K562 (cell line): ENCODE measurements around the gene RPS10. TPM values are rescaled to one million over a fixed set of nuclear protein-coding genes. Genes with fewer than 3 reads are reported as not detected.
A peak's percentile ranks its signal among the peaks of the same experiment; 100 is the strongest.

ENCODE experiments used
- AFF1 ChIP-seq, 2 experiments: fragments of 450-650 bp; IDR thresholded peaks; 2 replicates each; pipeline ENCODE4 v1.6.1; 2018; ENCODE audit warnings: mild to moderate bottlenecking in 2 of 2, low read depth in 1 of 2; ENCODE audit not compliant: partially characterized antibody in 2 of 2
- CEBPB ChIP-seq: fragments of 450-650 bp; IDR thresholded peaks from 2 replicates; pipeline ENCODE4 v1.6.1; 2016; ENCODE audit warnings: missing genetic modification characterization, missing compliant biosample characterization
- EP400 ChIP-seq: fragments of 450-650 bp; IDR thresholded peaks from 2 replicates; pipeline ENCODE4 v1.6.1; 2017; ENCODE audit warnings: antibody characterized with exemption, mild to moderate bottlenecking, moderate library complexity
- FOXJ2 ChIP-seq: fragments of 200-800 bp; sonication (Bioruptor generic); IDR thresholded peaks from 2 replicates; pipeline ENCODE4 v1.6.1; 2016; ENCODE audit warnings: missing genetic modification characterization, missing compliant biosample characterization
- HDAC6 ChIP-seq: IDR thresholded peaks from 2 replicates; pipeline ENCODE4 v1.6.1; 2012; ENCODE audit warnings: low read depth, mild to moderate bottlenecking, control low read depth, inconsistent platforms, low read length, moderate library complexity
- HNRNPL ChIP-seq: fragments of 200-400 bp; formaldehyde crosslinking; IDR thresholded peaks from 2 replicates; pipeline ENCODE4 v1.6.1; 2017; ENCODE audit warnings: low read depth, mild to moderate bottlenecking, low read length
- IRF1 ChIP-seq: sonication (generic); formaldehyde crosslinking; IDR thresholded peaks from 2 replicates; pipeline ENCODE4 v1.8.0; 2022; ENCODE audit warnings: missing genetic modification reagents, mild to moderate bottlenecking, borderline replicate concordance
- MEIS2 ChIP-seq: fragments of 450-650 bp; IDR thresholded peaks from 2 replicates; pipeline ENCODE4 v1.6.1; 2014; ENCODE audit warnings: mild to moderate bottlenecking; ENCODE audit not compliant: partially characterized antibody
- MIER1 ChIP-seq: fragments of 450-650 bp; IDR thresholded peaks from 2 replicates; pipeline ENCODE4 v1.6.1; 2016; ENCODE audit warnings: antibody characterized with exemption, mild to moderate bottlenecking, low read depth
- MXD1 ChIP-seq: fragments of 250-450 bp; sonication (Bioruptor Pico); IDR thresholded peaks from 2 replicates; pipeline ENCODE4 v1.8.0; 2021; ENCODE audit warnings: borderline replicate concordance, mild to moderate bottlenecking, moderate library complexity; ENCODE audit not compliant: poor library complexity, severe bottlenecking
- POLR3A ChIP-seq: IDR thresholded peaks from 2 replicates; pipeline ENCODE4 v1.6.1; 2011; ENCODE audit warnings: borderline replicate concordance, mild to moderate bottlenecking, moderate library complexity; ENCODE audit not compliant: insufficient read length, insufficient read depth; ENCODE audit errors: extremely low read depth
- TAL1 ChIP-seq: fragments of 450-650 bp; IDR thresholded peaks from 2 replicates; pipeline ENCODE4 v1.6.1; 2016; ENCODE audit warnings: mild to moderate bottlenecking
- XRCC5 ChIP-seq: fragments of 200-400 bp; formaldehyde crosslinking; IDR thresholded peaks from 2 replicates; pipeline ENCODE4 v1.6.1; 2017; ENCODE audit warnings: low read depth, mild to moderate bottlenecking, low read length
- YY1 ChIP-seq, 3 experiments: IDR thresholded peaks; 2 replicates each; pipeline ENCODE4 v1.6.1; 2011; ENCODE audit warnings: low read length in 2 of 3, mild to moderate bottlenecking in 2 of 3, moderate library complexity in 2 of 3, borderline replicate concordance in 1 of 3, control low read depth in 1 of 3, low read depth in 1 of 3; ENCODE audit not compliant: insufficient read depth in 3 of 3, insufficient replicate concordance in 2 of 3, control insufficient read depth in 1 of 3, insufficient read length in 1 of 3; ENCODE audit errors: extremely low read depth in 1 of 3
- ZNF212 ChIP-seq: fragments of 450-650 bp; formaldehyde crosslinking; IDR thresholded peaks from 2 replicates; pipeline ENCODE4 v1.4.0; 2020; ENCODE audit warnings: mild to moderate bottlenecking
- ZNF398 ChIP-seq: fragments of 250-450 bp; sonication (Bioruptor Pico); IDR thresholded peaks from 2 replicates; pipeline ENCODE4 v1.8.0; 2021; ENCODE audit warnings: moderate library complexity, mild to moderate bottlenecking, inconsistent platforms
- ZNF512 ChIP-seq: IDR thresholded peaks from 2 replicates; pipeline ENCODE4 v1.6.1; 2016; ENCODE audit warnings: missing genetic modification characterization, missing compliant biosample characterization
- ZNF57 ChIP-seq: fragments of 450-650 bp; formaldehyde crosslinking; IDR thresholded peaks from 2 replicates; pipeline ENCODE4 v1.4.0; 2020; ENCODE audit warnings: mild to moderate bottlenecking, moderate library complexity
- polyA plus RNA-seq, 8 experiments: library from polyadenylated mRNA; depleted of rRNA in 4 of 8; stranded (reverse) in 5 of 8; unstranded in 3 of 8; fragments of >200 nt; fragmentation: Nextera tagmentation in 2 of 8; fragmentation: Illumina TruSeq in 1 of 8; extraction: Ambion mirVana in 2 of 8; extraction: Trizol in 1 of 8; gene quantifications; 2 replicates each; pipeline versions ENCODE4 v1.2.1 to v1.2.3, GENCODE V29; 2011 to 2014; ENCODE audit warnings: inconsistent platforms in 1 of 8, missing spikeins in 1 of 8
- total RNA-seq, 7 experiments: library from RNA; depleted of rRNA in 6 of 7; stranded (reverse); fragments of >200 nt in 6 of 7; fragmentation: Illumina TruSeq in 2 of 7; extraction: Trizol in 2 of 7; gene quantifications; 2 replicates each; pipeline versions ENCODE4 v1.2.1 to v1.2.3, GENCODE V29; 2011 to 2021; ENCODE audit warnings: low replicate concordance in 1 of 7

The RPS10 gene
- total and polyA plus RNA-seq, 9 of the 15 experiments (the other 6 are each of a cell fraction or from before 2014, with no cell fraction given) = 2,680 to 5,251 (median 3,876) TPM

GRCh38 chr6:34391473-34391785, 34.4 kb downstream of the RPS10 start (continued):
- TF ChIP-seq AFF1 (IDR thresholded peaks at IDR 0.05; ENCODE audit: low read depth in 1 of 2, partially characterized antibody in 2 of 2) = peak in 1 of 2 experiments; percentile 47
- TF ChIP-seq TAL1 = no peak
- TF ChIP-seq IRF1 = no peak
- no peak for TF ChIP-seq YY1 (IDR thresholded peaks at IDR 0.05; ENCODE audit: borderline replicate concordance in 1 of 3, control insufficient read depth in 1 of 3, extremely low read depth in 1 of 3, insufficient read depth in 3 of 3, insufficient read length in 1 of 3, insufficient replicate concordance in 2 of 3, low read depth in 1 of 3, low read length in 2 of 3)
- TF ChIP-seq MIER1 = no peak
- no peak for TF ChIP-seq POLR3A
- no peak for TF ChIP-seq FOXJ2 (tag)
- no peak for TF ChIP-seq ZNF212 (CRISPR knock-in tag)
- TF ChIP-seq HDAC6 = no peak
- no peak for TF ChIP-seq CEBPB (tag)
- TF ChIP-seq EP400 = no peak; the same call in 1 of the 2 replicates
- TF ChIP-seq HNRNPL = no peak
- TF ChIP-seq MEIS2 = peak; percentile 61
- no peak for TF ChIP-seq ZNF512 (tag)
- TF ChIP-seq XRCC5 = no peak
- TF ChIP-seq ZNF57 = no peak
- TF ChIP-seq MXD1 (CRISPR knock-in tag) = no peak
- no peak for TF ChIP-seq ZNF398 (CRISPR knock-in tag)
